ENCODE data around the gene TMC6. TPM values are rescaled to one million over a fixed set of nuclear protein-coding genes. Genes with fewer than 3 reads are reported as not detected.
"Not testable (repeated sequence)": the region's sequence is repeated elsewhere in the genome, so short reads cannot be mapped to it uniquely, and the experiment has no call there.

Gene TMC6
- total RNA-seq, 4 donors from 2014 or later, result 31.6 to 44.8 (median 39.0) TPM

- 89 to 90% methylated on average over 7 of the region's 7 CpGs for WGBS, 2 donors
- no peak for TF ChIP-seq POLR2A (IDR thresholded peaks at IDR 0.05)
- no peak for TF ChIP-seq CTCF (IDR thresholded peaks at IDR 0.05)
- intact Hi-C loops (cut with DNase I; ENCODE audit: low total_unique reads), result no loop called here
- no peak for DNase-seq (ENCODE audit: low spot score in 2 of 2)
- H3K4me3 ChIP-seq (ENCODE audit: low read depth, poor library complexity, severe bottlenecking), result no peak overlapping the region
Observed at GRCh38 chr17:78089576-78090281, 38.8 kb downstream of the TMC6 start.

GRCh38 chr17:78088529-78088928 lies 40.0 kb downstream of the TMC6 start:
- 19 to 100% methylated on average over 1 of the region's 1 CpG for whole genome bisulfite sequencing, 2 donors
- intact Hi-C loops (cut with DNase I; ENCODE audit: low total_unique reads), result no loop called here
- TF ChIP-seq CTCF (IDR thresholded peaks at IDR 0.05), result no peak
- no peak for TF ChIP-seq POLR2A (IDR thresholded peaks at IDR 0.05)
- no peak overlapping the region for H3K4me3 ChIP-seq (ENCODE audit: low read depth, poor library complexity, severe bottlenecking)
- no peak for DNase-seq (ENCODE audit: low spot score in 2 of 2)

GRCh38 chr17:78086740-78087139 lies 41.8 kb downstream of the TMC6 start:
- no peak overlapping the region for H3K4me3 ChIP-seq (ENCODE audit: low read depth, poor library complexity, severe bottlenecking)
- TF ChIP-seq CTCF (IDR thresholded peaks at IDR 0.05) (no peak), POLR2A (IDR thresholded peaks at IDR 0.05) (no peak)
- DNase-seq (ENCODE audit: low spot score in 2 of 2), result peak in 1 of 2 donors; percentile 49
- 94% methylated on average over 6 to 13 of the region's 13 CpGs for WGBS, 2 donors
- intact Hi-C loops (cut with DNase I; ENCODE audit: low total_unique reads), result no loop called here

GRCh38 chr17:78082988-78083387 lies 45.6 kb downstream of the TMC6 start:
- 72 to 81% methylated on average over 7 of the region's 7 CpGs for WGBS, 2 donors
- TF ChIP-seq POLR2A (IDR thresholded peaks at IDR 0.05) (no peak), CTCF (IDR thresholded peaks at IDR 0.05) (no peak)
- no peak for DNase-seq (ENCODE audit: low spot score in 2 of 2)
- intact Hi-C loops (cut with DNase I; ENCODE audit: low total_unique reads), result no loop called here
- no peak overlapping the region for H3K4me3 ChIP-seq (ENCODE audit: low read depth, poor library complexity, severe bottlenecking)

GRCh38 chr17:78082355-78082872 lies 46.1 kb downstream of the TMC6 start:
- H3K4me3 ChIP-seq (ENCODE audit: low read depth, poor library complexity, severe bottlenecking); intact Hi-C loops (cut with DNase I; ENCODE audit: low total_unique reads); DNase-seq (ENCODE audit: low spot score in 2 of 2): not testable (repeated sequence)
- WGBS, 2 donors, result 66 to 75% methylated on average over 5 of the region's 5 CpGs

- WGBS, 2 donors, result 94% methylated on average over 3 of the region's 3 CpGs
- TF ChIP-seq CTCF (IDR thresholded peaks at IDR 0.05), result no peak
- TF ChIP-seq POLR2A (IDR thresholded peaks at IDR 0.05), result no peak
- H3K4me3 ChIP-seq (ENCODE audit: low read depth, poor library complexity, severe bottlenecking), result no peak overlapping the region
- intact Hi-C loops (cut with DNase I; ENCODE audit: low total_unique reads), result no loop called here
- DNase-seq (ENCODE audit: low spot score in 2 of 2), result peak in 1 of 2 donors; percentile 64
Observed at GRCh38 chr17:78081551-78081950, 47.0 kb downstream of the TMC6 start.

Data from lower leg skin (tissue), 4 donors.